DMS153 (cell line): ENCODE data around the gene AGXT2.
"Not testable (repeated sequence)": the region's sequence is repeated elsewhere in the genome, so short reads cannot be mapped to it uniquely, and the experiment has no call there.

ENCODE experiments used
- DNase-seq: peaks from one replicate; lab custom pipeline; 2025; lab: John Stamatoyannopoulos, UW

The AGXT2 gene

GRCh38 chr5:35052838-35053237 lies 5.1 kb upstream of the AGXT2 start:
- DNase-seq: no peak

DNA sequence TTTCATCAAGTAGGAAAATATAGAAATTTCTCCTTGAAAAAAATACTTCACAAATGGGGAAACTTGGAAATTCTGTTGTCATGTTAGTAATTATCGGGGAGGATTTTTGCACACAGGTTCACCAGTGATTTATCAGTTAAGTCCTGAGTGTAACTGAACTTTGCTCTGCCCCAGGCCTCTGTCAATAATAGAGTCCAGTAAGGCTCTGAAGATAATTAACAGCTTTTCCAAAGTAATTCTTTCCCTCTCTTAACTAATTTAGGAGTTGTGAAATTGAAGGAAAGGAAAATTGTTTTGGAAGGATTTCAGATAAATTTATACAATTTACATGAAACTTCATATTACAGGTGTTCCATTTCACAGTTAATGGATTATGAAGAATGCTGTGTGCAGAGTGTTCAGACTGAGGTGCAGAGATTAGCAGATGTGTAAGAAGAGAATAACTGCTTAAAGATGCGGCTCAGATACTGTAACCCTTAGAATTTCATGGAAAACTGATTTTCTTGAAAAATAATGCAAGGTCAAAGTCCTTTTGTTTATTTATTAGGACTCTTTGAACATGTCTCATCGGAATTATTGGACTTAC lies 2.9 kb upstream of the AGXT2 start:
- no peak for DNase-seq

- no peak for DNase-seq
Measured at GRCh38 chr5:35048910-35049309, 1.2 kb upstream of the AGXT2 start.

GRCh38 chr5:35046774-35047173 lies 975 bp downstream of the AGXT2 start:
- DNase-seq: no peak

GRCh38 chr5:35045280-35045679 lies 2.5 kb downstream of the AGXT2 start:
- no peak for DNase-seq

DNA sequence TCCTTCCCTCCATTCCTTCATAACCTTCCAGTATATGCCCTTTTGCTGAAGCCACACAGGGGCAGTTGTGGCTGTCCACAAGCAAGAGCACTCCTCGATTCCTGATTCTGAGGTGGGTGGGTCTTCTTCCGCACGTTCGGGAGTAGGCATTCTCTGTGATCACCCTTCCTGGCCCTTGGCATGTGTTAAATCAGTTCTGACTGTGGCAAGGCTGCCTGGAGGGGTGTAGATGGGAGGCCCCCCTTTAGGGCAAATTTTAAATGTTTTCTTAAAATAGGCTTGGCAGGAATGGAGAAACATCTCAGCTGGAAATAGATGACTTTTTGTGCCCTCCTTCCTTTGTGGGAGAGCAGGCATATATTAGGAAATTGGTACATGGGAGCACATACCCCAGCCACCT lies 3.1 kb downstream of the AGXT2 start:
- no peak for DNase-seq

DNA sequence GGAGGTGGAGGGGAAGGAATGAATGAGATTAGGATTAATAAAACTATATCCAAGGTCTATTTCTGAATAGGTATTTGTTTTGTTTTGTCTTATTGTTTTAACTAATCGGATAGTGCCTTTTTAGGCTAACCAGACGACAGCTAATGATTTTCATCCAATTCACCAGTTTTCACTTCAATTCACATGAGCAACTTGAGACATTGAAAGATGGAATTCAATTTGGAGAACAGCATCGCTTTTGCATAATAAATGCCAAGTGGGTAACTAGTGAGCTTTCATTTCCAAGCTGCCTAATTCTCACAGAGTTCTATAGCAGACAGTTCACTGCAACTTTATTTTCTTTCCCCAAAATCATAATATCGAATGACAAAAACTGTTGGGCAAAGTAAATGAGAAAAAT lies 5.0 kb downstream of the AGXT2 start:
- no peak for DNase-seq

GRCh38 chr5:35041261-35041660 lies 6.5 kb downstream of the AGXT2 start:
- no peak for DNase-seq

- no peak for DNase-seq
Measured at GRCh38 chr5:35038891-35039290, 8.9 kb downstream of the AGXT2 start.

- DNase-seq: no peak
Measured at GRCh38 chr5:35036536-35036935, 11.2 kb downstream of the AGXT2 start.

DNA sequence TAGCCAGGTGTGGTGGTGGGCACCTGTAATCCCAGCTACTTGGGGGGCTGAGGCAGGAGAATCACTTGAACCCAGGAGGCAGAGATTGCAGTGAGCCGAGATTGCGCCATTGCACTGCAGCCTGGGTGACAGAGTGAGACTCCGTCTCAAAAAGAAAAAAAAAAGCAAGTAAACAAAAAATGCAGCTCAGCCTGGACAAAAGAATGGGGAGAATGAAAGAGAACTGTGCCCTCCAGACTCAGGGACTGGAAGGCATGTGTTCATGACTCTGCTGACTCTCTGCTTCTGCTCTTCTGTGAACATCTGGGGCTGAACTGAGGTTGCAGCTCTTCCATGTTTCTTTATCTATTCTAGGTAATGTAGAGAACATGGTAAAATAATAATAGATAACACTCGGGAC lies 11.8 kb downstream of the AGXT2 start:
- not testable (repeated sequence) for DNase-seq

- DNase-seq: no peak
Measured at GRCh38 chr5:35035271-35035670, 12.5 kb downstream of the AGXT2 start.

DNA sequence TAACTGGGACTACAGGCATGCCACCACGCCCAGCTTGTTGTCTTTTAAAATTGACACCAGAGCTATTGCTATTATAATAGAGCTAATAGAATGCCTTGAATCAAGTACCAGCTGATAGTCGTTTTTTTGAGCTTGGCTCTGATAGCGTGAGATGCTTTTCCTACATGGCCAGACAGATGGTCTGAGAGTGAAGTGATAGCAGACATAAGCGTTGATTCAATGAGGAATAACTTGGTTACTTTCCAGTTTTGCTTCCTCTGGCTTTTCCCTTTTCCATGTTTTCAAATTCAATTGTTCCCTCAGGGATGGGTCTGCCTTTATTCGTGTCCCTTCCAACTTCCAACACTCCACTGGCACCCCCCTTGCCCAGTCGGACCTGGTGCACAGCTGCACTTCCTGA lies 15.4 kb downstream of the AGXT2 start:
- DNase-seq: no peak

DNA sequence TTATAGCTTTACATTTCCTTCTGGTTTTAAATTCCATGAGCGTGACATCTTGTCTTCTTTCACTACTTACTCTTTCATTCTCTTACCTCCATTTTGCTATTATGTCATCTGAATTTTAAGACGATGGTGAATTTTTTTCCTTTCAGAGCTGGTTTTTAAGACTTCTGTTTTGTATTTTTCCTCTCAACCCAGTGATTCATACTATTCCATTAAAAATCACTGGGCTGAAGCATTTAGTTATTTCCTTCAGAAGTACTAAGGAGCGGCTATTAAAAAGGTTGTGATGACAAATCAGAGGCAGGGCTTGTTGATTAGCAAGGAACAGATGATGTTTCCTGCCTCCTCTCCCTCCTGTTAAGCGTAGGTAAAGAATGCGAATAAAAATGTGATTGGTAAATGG lies 16.5 kb downstream of the AGXT2 start:
- no peak for DNase-seq

DNA sequence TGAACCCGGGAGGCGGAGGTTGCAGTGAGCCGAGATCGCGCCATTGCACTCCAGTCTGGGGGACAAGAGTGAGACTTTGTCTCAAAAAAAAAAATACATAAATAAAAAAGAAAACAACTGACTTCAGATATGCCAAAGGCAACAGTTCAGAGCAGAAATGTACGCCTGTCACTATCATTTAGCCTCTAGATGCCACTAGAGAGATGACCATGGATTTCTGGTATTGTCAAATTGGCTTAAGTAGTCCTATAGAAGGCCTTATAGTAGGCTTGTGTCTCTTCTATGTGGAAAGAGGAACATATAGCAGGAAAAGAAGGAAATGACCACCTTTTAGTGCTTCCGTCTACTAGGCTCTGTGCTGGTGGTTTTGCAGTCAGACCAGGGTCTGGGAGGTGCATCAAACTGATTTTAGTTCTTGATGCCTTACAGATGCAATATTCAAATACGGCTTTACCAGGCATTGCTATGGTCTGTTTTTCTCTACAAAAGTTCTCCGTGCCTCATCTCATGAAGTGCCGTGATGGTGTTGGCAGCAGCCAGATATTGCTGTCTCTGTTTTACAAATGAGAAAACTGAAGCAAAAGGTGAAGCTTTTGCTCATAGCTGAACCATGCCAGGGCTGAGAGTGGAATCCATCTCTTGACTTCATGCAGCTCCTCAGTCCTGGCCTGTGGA lies 17.2 kb downstream of the AGXT2 start:
- DNase-seq: no peak

- no peak for DNase-seq
Measured at GRCh38 chr5:35029333-35029732, 18.4 kb downstream of the AGXT2 start.

GRCh38 chr5:35026941-35027340 lies 20.8 kb downstream of the AGXT2 start:
- no peak for DNase-seq

DNA sequence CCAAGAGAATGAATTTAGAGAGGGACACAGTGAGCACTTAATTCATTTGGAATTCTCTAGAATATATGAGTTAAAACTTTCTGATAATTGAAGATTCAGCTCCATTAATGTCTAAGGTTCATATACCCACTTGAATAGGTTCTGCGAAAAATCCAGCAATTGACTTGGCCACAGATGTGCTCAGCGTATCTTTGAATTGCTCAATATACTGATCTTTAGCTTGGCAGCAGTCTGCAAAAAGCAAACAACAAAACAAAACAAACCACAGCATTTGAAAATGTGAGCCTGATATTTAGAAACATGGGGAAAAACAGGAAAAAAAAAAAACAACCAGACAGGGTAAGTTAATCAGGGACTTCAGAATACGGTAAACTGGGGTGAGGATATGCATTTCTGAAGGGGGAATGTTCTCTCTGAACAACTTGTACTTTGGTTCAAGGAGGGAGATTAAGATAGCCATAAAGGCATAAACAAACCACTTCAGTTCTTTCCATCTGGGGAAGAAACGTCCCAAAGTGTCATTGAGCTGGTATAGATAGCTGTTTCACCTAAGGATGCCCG lies 21.4 kb downstream of the AGXT2 start:
- no peak for DNase-seq

GRCh38 chr5:35024911-35025510 lies 22.7 kb downstream of the AGXT2 start:
- no peak for DNase-seq

GRCh38 chr5:35023391-35024178 lies 24.2 kb downstream of the AGXT2 start:
- DNase-seq: no peak

DNA sequence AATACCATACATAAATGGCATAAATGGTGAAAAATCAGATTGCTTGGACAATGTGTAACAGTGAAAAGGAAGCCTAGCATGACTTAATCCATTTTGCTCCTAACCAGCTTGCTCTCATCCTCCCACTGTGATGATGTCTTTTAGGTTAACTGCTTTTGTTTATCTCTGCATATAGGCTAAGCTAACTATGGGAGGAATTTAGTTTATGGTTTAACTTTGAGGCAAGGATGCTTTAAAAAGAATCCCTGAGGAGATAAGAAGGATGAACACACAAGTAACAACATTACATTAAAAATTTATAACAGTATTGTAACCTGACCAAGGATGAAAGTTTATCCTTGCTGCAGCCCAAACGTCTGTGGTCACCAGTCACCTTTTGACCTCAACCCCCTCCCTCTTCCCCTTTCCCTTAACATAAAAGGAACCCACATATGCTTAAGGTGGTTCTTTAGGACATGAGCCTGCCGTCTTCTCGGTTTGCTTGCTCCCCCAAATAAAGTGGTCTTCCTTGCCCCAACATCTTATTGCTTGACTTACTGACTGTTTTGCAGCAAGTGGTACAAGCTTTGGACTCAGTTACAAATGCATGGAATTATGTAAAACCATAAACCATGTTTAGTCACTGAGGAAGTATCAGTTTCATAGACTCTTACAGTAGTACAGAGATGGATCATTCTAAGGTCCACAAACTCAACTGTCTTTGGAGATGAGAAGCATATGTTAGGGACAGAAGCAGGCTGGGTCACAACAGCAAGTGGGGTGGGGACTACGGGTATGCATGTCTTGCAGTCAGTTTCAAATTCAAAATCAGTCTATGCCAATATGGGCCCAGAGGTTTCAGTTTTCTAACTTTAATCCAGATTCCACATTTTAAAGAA lies 31.3 kb downstream of the AGXT2 start:
- DNase-seq: no peak

DNA sequence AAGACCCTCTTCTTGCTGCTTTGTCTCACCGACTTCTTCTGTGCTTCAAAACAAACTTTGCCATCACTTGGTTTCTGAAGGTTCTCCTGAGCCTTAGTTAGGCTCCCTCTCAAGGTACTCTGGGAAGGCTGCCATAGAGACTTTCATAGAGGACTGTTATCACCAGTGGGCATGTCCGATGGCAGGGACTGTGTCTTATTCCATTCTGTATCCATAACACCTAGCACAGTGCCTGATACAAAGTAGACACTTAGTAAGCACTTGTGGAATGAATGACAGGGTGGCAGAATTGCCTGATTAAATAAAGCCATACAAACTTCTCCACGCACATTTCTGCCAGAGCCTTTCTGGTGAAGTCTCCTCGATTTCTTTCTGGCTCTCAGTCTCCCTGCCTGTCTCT lies 32.7 kb downstream of the AGXT2 start:
- no peak for DNase-seq
